AG10803 (cell line): ENCODE measurements around the gene OLFML1.

Source experiments
- DNase-seq: peaks from one replicate; pipeline ENCODE4 v3.0.0; 2010; ENCODE audit warnings: low read depth
- H3K4me3 ChIP-seq: 2 replicates; pipeline ENCODE4 v1.5.1; 2011; ENCODE audit warnings: mild to moderate bottlenecking, low read length, control low read depth
- TF ChIP-seq, protein P1 (sequence below): conservative IDR thresholded peaks from 2 replicates; pipeline ENCODE4 v1.5.1; 2011; ENCODE audit warnings: mild to moderate bottlenecking, low read length, control low read depth, inconsistent platforms

Gene OLFML1

DNA sequence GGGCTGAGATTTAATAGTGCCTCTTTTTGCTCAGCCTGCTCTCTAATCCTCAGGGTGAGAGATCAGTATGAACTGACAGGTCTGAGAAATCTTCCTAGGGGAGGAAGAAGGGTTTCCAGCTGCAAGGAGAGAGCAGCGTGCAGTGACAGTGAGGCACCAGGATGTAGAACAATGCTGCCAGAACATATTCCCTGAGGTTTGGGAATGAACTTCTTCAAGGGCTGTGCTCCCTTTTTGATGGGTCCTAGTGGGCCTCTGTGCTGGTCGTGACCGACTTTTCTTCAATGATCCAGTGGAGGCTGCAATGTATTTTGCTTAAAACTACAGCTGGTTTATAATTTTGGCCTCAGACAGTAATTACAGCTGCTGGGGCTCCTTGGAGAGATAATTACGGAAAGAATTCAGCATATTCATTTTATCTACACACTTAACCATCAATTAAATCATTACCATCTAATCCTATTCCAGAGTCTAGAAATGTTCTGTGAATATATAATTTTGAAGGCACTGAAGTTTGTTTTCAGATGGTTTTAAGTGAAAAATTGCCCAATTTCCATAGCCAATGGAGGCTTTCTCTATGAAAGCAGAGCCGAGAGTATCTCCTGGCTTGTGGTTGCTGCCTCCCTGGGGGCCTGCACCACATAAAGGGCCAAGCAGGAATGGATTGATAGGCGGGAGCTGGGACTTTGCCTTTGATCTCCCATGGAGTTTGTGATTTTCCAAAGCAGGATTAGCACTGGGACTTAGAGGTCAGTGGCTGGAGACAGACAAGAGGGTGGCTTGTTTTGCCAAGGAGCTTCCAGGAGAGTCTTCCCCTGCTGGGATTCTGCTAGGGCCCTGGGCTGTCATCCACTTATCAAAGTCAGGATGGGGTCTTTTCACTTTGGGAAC lies 41.0 kb upstream of the OLFML1 start:
- DNase-seq = no peak
- TF ChIP-seq, protein P1, sequence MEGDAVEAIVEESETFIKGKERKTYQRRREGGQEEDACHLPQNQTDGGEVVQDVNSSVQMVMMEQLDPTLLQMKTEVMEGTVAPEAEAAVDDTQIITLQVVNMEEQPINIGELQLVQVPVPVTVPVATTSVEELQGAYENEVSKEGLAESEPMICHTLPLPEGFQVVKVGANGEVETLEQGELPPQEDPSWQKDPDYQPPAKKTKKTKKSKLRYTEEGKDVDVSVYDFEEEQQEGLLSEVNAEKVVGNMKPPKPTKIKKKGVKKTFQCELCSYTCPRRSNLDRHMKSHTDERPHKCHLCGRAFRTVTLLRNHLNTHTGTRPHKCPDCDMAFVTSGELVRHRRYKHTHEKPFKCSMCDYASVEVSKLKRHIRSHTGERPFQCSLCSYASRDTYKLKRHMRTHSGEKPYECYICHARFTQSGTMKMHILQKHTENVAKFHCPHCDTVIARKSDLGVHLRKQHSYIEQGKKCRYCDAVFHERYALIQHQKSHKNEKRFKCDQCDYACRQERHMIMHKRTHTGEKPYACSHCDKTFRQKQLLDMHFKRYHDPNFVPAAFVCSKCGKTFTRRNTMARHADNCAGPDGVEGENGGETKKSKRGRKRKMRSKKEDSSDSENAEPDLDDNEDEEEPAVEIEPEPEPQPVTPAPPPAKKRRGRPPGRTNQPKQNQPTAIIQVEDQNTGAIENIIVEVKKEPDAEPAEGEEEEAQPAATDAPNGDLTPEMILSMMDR = no peak
- no peak overlapping the region for H3K4me3 ChIP-seq

DNA sequence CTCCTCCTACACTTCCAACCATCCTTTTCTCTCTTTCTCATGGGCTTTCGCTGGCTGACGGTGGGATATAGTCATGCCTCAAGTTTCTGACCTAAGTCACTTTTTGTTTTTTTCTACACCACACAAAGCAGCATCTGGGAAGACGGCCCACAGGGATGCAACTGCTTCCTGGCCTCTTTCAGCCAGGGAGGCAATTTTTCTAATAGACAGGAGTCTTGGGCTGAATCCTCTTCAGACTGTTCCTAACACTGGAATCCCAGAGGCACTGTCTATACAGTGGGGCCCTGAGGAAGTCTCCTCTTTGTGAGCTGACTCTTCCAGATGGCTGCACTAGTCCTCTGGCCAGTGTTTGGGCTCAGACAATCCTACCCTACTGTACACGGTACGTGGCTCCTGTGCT lies 39.7 kb upstream of the OLFML1 start:
- DNase-seq = no peak
- H3K4me3 ChIP-seq = no peak overlapping the region
- TF ChIP-seq, protein P1 = no peak

DNA sequence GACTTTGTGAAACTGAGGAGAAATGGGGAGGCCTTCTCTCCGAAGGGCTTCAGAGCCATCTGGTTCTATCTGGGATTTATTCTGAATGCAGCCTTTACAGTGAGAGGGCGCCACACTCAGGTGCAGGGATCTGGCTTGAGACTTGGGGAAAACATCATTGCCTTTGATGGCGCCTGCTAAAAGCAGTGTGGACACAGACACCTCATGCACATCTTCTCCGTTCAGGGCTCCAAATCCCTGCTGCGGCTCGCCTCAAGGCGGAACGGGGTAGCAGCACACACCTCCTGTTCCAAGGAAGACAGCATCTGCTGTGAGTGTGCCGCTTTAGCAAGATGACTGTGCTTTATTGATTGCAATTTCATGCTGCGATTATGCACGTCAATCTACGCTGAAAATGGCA lies 37.1 kb upstream of the OLFML1 start:
- H3K4me3 ChIP-seq = no peak overlapping the region
- TF ChIP-seq, protein P1 = no peak
- DNase-seq = no peak

DNA sequence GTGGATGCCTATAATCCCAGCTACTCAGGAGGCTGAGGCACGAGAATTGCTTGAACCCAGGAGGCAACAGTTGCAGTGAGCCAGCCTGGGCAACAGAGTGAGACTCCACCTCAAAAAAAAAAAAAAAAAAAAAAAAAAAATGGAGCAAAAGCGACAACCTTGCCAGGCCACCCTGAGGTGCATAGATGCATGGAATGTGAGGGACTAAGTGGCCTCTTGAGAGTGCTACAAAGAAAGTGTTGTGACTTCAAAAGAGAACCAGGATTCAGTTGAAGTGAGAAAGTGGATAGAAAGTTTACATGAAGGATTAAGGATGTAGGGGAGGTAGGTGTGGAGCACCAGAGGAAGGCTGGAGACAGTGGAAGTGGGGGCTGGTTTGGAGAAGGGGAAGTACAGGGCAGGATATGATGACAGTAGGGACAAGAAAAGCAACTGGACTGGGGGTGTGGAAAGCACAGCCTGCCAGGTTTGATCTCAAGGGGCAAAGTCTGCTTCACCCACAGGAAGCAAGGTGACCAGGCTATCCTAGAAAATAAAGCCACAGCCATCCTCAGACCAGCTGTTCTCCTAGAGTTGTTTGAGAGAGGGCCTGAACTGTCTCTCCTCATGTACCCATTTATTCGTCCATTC lies 36.0 kb upstream of the OLFML1 start:
- DNase-seq = no peak
- TF ChIP-seq, protein P1 = no peak

DNA sequence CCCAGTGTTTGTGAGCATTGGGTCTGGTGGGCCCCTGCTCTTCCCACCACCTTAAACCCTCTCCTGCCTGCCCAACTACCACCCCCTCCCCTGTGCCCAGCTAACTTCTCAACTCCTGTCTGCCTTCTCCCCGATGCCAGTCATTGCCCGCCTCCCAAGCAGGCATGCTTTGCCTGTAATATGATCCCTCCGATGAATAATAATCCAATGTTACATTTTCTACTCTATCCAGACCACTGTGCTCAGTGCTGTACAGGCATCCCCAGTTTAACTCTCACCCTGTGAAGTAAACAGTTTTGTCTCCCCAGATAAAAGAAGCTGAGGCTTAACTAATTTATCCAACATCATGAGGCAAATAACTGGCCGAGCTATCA lies 35.5 kb upstream of the OLFML1 start:
- TF ChIP-seq, protein P1 = no peak
- no peak overlapping the region for H3K4me3 ChIP-seq
- DNase-seq = no peak

More for the DNA sequence above, 36.0 kb upstream of the OLFML1 start:
- no peak overlapping the region for H3K4me3 ChIP-seq

DNA sequence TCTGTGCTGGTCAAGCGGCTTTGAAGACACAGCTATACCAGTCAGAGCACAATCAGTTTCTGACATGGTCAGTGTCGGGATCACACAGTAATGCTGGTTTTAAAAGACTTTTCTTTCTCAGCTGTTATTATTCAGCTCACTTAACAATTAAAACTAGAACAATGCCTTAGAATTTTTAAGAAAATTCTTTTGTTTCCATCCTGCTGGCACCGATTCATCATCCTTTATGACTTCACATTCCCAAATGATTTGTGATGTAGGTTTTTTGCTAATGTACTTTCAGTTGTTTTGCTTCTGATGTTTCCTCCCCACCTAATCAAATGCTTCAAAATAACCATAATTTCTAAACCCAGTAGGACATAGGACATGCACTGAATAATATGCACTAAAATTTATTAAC lies 34.5 kb upstream of the OLFML1 start:
- TF ChIP-seq, protein P1 = no peak
- no peak for DNase-seq
- no peak overlapping the region for H3K4me3 ChIP-seq

DNA sequence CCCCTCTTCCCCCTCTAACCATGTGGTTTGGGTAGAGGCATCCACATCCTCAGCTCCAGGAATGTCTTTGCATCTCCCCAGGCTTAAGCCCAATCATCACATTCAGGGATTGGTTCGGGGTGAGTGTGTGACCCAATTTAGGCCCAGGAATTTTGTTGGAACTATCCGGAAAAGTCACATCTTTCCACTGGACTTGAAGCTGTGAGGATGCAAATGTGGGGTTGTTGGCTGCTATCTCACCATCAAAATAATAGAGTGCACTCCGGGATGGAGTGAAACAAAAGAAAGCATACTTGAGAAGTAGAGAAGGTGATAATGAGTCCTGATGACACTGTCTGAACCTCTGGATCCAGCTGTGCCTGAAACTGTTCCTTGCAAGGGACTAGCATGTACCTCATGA lies 33.8 kb upstream of the OLFML1 start:
- TF ChIP-seq, protein P1 = no peak
- DNase-seq = no peak

More for the DNA sequence above, 33.8 kb upstream of the OLFML1 start:
- H3K4me3 ChIP-seq = no peak overlapping the region
